B cell (primary cell): ENCODE data around the gene KCTD17. TPM values are rescaled to one million over a fixed set of nuclear protein-coding genes. Genes with fewer than 3 reads are reported as not detected.
A peak's percentile ranks its signal among the peaks of the same experiment; 100 is the strongest.

ENCODE experiments used
- ATAC-seq: fragments of 200-7000 bp; cut with Tn5 transposase; one replicate; pipeline ENCODE4 v1.10.0; 2021; ENCODE audit warnings: low read depth, mild to moderate bottlenecking, moderate number of reproducible peaks, moderate library complexity
- CTCF ChIA-PET: fragments of 350-600 bp; sonication (Branson Sonifier 250); formaldehyde crosslinking; loops from one replicate; lab custom pipeline; 2021; ENCODE audit warnings: antibody characterized with exemption, inconsistent platforms; lab: Charles Lee
- POLR2A ChIA-PET: fragments of 350-600 bp; sonication (Branson Sonifier 250); formaldehyde crosslinking; loops from one replicate; lab custom pipeline; 2021; ENCODE audit warnings: antibody characterized with exemption; lab: Charles Lee
- DNase-seq: peaks from one replicate; pipeline ENCODE4 v3.0.0; 2013
- H2AFZ ChIP-seq: 2 replicates; pipeline ENCODE4 v1.6.1; 2012; ENCODE audit warnings: mild to moderate bottlenecking, low read depth, low read length; ENCODE audit not compliant: insufficient read depth, poor library complexity, severe bottlenecking
- H3K27ac ChIP-seq, 2 donors: 1 replicate in 1 of 2; 2 replicates in 1 of 2; pipeline ENCODE4 v1.5.1; 2012 to 2013; ENCODE audit warnings: low read length in 2 of 2, mild to moderate bottlenecking in 2 of 2, moderate library complexity in 1 of 2
- H3K27me3 ChIP-seq, 4 experiments: fragments of 200-600 bp in 1 of 4; sonication (generic) in 1 of 4; replicated peaks in 1 of 4; 1 replicate in 2 of 4; 2 replicates in 2 of 4; pipeline versions ENCODE4 v1.6.1 to v1.7.0; 2013 to 2016; ENCODE audit warnings: low read length in 3 of 4, mild to moderate bottlenecking in 2 of 4, mixed read lengths in 1 of 4, moderate library complexity in 1 of 4; ENCODE audit not compliant: insufficient read depth in 4 of 4, control insufficient read depth in 3 of 4; ENCODE audit errors: control extremely low read depth in 1 of 4
- H3K36me3 ChIP-seq, 2 experiments: replicated peaks in 1 of 2; 1 replicate in 1 of 2; 2 replicates in 1 of 2; pipeline versions ENCODE4 v1.6.1 to v1.7.1; 2013; ENCODE audit warnings: low read length in 1 of 2; ENCODE audit not compliant: insufficient read depth in 2 of 2, control insufficient read depth in 1 of 2; ENCODE audit errors: control extremely low read depth in 1 of 2, extremely low read depth in 1 of 2
- H3K4me1 ChIP-seq, 2 donors: fragments of 200-600 bp in 1 of 2; sonication (generic) in 1 of 2; 1 replicate in 1 of 2; 2 replicates in 1 of 2; pipeline versions ENCODE4 v1.5.1 to v1.6.1; 2013 to 2017; ENCODE audit warnings: low read length in 2 of 2; ENCODE audit not compliant: control insufficient read depth in 2 of 2, insufficient read depth in 2 of 2
- H3K4me2 ChIP-seq: replicated peaks from 2 replicates; pipeline ENCODE3; 2012; ENCODE audit warnings: mild to moderate bottlenecking, low read depth, low read length; ENCODE audit not compliant: poor library complexity, severe bottlenecking
- H3K4me3 ChIP-seq, 5 experiments: fragments of 200-600 bp in 1 of 5; sonication (generic) in 1 of 5; 1 replicate in 3 of 5; 2 replicates in 2 of 5; pipeline versions ENCODE4 v1.5.1 to v1.7.0; 2011 to 2016; ENCODE audit warnings: low read length in 4 of 5, mild to moderate bottlenecking in 4 of 5, low read depth in 2 of 5, control low read depth in 1 of 5, moderate library complexity in 1 of 5; ENCODE audit not compliant: insufficient read depth in 1 of 5; ENCODE audit errors: control extremely low read depth in 1 of 5, extremely low read depth in 1 of 5
- H3K79me2 ChIP-seq: fragments of 200-600 bp; sonication (generic); one replicate; pipeline ENCODE4 v1.6.0; 2016; ENCODE audit warnings: low read length; ENCODE audit not compliant: control insufficient read depth, insufficient read depth
- H3K9ac ChIP-seq: fragments of 200-600 bp; sonication (generic); 2 replicates; pipeline ENCODE4 v1.6.1; 2017; ENCODE audit warnings: mild to moderate bottlenecking, low read length, moderate library complexity
- H3K9me3 ChIP-seq, 3 donors: one replicate each; pipeline versions ENCODE4 v1.6.1 to v1.7.1; 2013; ENCODE audit warnings: low read length in 2 of 3; ENCODE audit not compliant: control insufficient read depth in 2 of 3, insufficient read depth in 1 of 3; ENCODE audit errors: control extremely low read depth in 1 of 3
- H4K20me1 ChIP-seq: 2 replicates; pipeline ENCODE4 v1.6.0; 2012; ENCODE audit warnings: mild to moderate bottlenecking, low read length; ENCODE audit not compliant: insufficient read depth, control insufficient read depth, poor library complexity, severe bottlenecking
- H3K27ac Mint-ChIP-seq: one replicate; pipeline ENCODE4 v1.8.0; 2021; ENCODE audit warnings: mixed read lengths
- H3K27me3 Mint-ChIP-seq: one replicate; pipeline ENCODE4 v1.8.0; 2021; ENCODE audit warnings: mixed read lengths
- H3K4me1 Mint-ChIP-seq: one replicate; pipeline ENCODE4 v1.8.0; 2021; ENCODE audit warnings: mixed read lengths
- H3K4me3 Mint-ChIP-seq: one replicate; pipeline ENCODE4 v1.8.0; 2021; ENCODE audit warnings: mixed read lengths
- H3K9me3 Mint-ChIP-seq: one replicate; pipeline ENCODE4 v1.8.0; 2022; ENCODE audit warnings: mixed read lengths; ENCODE audit not compliant: insufficient read depth
- EZH2 ChIP-seq: IDR thresholded peaks from 2 replicates; pipeline ENCODE4 v1.6.1; 2012; ENCODE audit warnings: borderline replicate concordance, low read depth, mild to moderate bottlenecking, moderate library complexity, low read length; ENCODE audit not compliant: insufficient read depth, poor library complexity, severe bottlenecking
- WGBS: methylation state at CpG from one replicate; pipeline ENCODE4 v1.1.5; 2013; ENCODE audit warnings: missing lambda C conversion rate; ENCODE audit not compliant: insufficient coverage; 5-methylcytosine and 5-hydroxymethylcytosine counted together
- intact Hi-C: fragments of 100-400 bp; cut with micrococcal nuclease; formaldehyde crosslinking; loops from one replicate; pipeline ENCODE4 v1.10.0; 2022
- polyA plus RNA-seq: library from polyadenylated mRNA; depleted of rRNA; stranded (reverse); fragments of >200 nt; gene quantifications from 2 replicates; pipeline ENCODE4 v1.2.3, GENCODE V29; 2012
- total RNA-seq, 2 donors: library from RNA; stranded (reverse); fragments of 120-200 nt in 1 of 2; gene quantifications; 1 replicate in 1 of 2; 2 replicates in 1 of 2; pipeline versions ENCODE4 v1.2.3 to v1.2.4, GENCODE V29; 2013 to 2022

The KCTD17 gene
- total and polyA plus RNA-seq, 2 donors (not counting 1 experiment from before 2014, with no cell fraction given): 29.0 to 41.3 TPM

GRCh38 chr22:37020192-37020479, 31.4 kb upstream of the KCTD17 start:
- Histone ChIP-seq H3K4me1 (peaks cover 9 to 20% of the 10 kb centered on the region in 2 donors), H3K4me2 (peak overlapping the region; percentile 93), H3K79me2 (peaks cover 5% of the 10 kb centered on the region), H3K9me3 (no peaks in the 10 kb centered on the region), H2AFZ (peak overlapping the region; percentile 92), H3K27ac (peak overlapping the region in 1 of 2 donors; percentile 46), H3K9ac (peak overlapping the region; percentile 74), H3K27me3 (no peaks in the 10 kb centered on the region), H4K20me1 (no peaks in the 10 kb centered on the region), H3K4me3 (peak overlapping the region; percentile 46 to 71 (median 65)), H3K36me3 (no peaks in the 10 kb centered on the region)
- no peak for ATAC-seq
- Mint-ChIP-seq H3K4me1 (peaks cover 20% of the 10 kb centered on the region), H3K4me3 (peak overlapping the region; percentile 93), H3K9me3 (no peaks in the 10 kb centered on the region), H3K27me3 (no peaks in the 10 kb centered on the region), H3K27ac (peak overlapping the region; percentile 87)
- WGBS: 0% methylated on average over 5 of the region's 5 CpGs
- no peak for DNase-seq
- ChIA-PET POLR2A (interaction anchor here (0.8 kb wide), 1 partner anchor 31 kb away, joined by 5 read pairs; no protein-coding TSS in a partner anchor), CTCF (interaction anchor here (0.6 to 1.5 kb wide), 6 partner anchors 9 to 475 kb away, joined by 3 to 7 read pairs (median 3); no protein-coding TSS in a partner anchor)
- intact Hi-C loops: no loop called here
- no peak for TF ChIP-seq EZH2

GRCh38 chr22:37021041-37021440, 30.5 kb upstream of the KCTD17 start:
- no peak overlapping the region for H2AFZ ChIP-seq
- no peak overlapping the region for H3K27ac Mint-ChIP-seq
- peak overlapping the region; percentile 34 for H3K4me3 Mint-ChIP-seq
- no peak overlapping the region for H3K4me2 ChIP-seq
- no peak for TF ChIP-seq EZH2
- DNase-seq: no peak
- no peak for ATAC-seq
- H3K27me3 Mint-ChIP-seq: no peaks in the 10 kb centered on the region
- intact Hi-C loops: no loop called here
- H3K9ac ChIP-seq: no peak overlapping the region
- peaks cover 9 to 20% of the 10 kb centered on the region in 2 donors for H3K4me1 ChIP-seq
- peaks cover 20% of the 10 kb centered on the region for H3K4me1 Mint-ChIP-seq
- H3K9me3 Mint-ChIP-seq: no peaks in the 10 kb centered on the region
- H3K27me3 ChIP-seq: no peaks in the 10 kb centered on the region
- H3K36me3 ChIP-seq: no peaks in the 10 kb centered on the region
- 94% methylated on average over 3 of the region's 5 CpGs for WGBS
- no peak overlapping the region for H3K4me3 ChIP-seq
- no peaks in the 10 kb centered on the region for H4K20me1 ChIP-seq
- no peaks in the 10 kb centered on the region for H3K9me3 ChIP-seq
- H3K79me2 ChIP-seq: peaks cover 5% of the 10 kb centered on the region
- CTCF ChIA-PET: interaction anchor here (0.8 to 1.3 kb wide), 4 partner anchors 11 to 493 kb away, joined by 3 to 5 read pairs (median 4); no protein-coding TSS in a partner anchor
- H3K27ac ChIP-seq: no peak overlapping the region
- POLR2A ChIA-PET: interaction anchor here (0.8 kb wide), 1 partner anchor 30 kb away, joined by 5 read pairs; no protein-coding TSS in a partner anchor
